Hepatocyte (in vitro differentiated cells): ENCODE data around the gene STXBP4.

Source experiments
- EZH2 ChIP-seq: fragments of 200-600 bp; sonication (generic); IDR thresholded peaks from 2 replicates; pipeline ENCODE4 v1.6.1; 2016; ENCODE audit warnings: antibody characterized with exemption, mild to moderate bottlenecking, borderline replicate concordance
- TF ChIP-seq, protein P1 (sequence below): fragments of 200-600 bp; sonication (generic); IDR thresholded peaks from 2 replicates; pipeline ENCODE4 v1.5.1; 2016; ENCODE audit warnings: antibody characterized with exemption, mild to moderate bottlenecking; ENCODE audit not compliant: poor library complexity

DNA sequence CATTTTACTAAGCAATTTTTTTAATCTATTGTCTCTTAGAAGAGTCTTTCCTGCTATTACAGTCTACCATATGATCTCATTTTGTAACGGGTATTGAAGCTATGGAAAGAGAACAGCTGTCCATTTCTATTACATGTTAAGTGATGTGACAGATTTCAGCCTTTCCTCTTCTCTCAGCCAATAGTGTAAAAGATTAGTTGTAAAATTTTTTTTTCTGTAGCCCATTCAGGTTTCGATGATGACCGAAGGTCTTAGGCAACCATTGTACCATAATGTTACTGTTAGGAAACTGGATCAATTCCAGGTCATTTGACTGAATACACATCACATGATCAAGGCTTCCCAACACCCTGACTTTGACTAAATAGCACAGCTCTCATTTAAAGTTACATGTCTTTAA, 148.6 kb downstream of the STXBP4 start:
- TF ChIP-seq, protein P1, sequence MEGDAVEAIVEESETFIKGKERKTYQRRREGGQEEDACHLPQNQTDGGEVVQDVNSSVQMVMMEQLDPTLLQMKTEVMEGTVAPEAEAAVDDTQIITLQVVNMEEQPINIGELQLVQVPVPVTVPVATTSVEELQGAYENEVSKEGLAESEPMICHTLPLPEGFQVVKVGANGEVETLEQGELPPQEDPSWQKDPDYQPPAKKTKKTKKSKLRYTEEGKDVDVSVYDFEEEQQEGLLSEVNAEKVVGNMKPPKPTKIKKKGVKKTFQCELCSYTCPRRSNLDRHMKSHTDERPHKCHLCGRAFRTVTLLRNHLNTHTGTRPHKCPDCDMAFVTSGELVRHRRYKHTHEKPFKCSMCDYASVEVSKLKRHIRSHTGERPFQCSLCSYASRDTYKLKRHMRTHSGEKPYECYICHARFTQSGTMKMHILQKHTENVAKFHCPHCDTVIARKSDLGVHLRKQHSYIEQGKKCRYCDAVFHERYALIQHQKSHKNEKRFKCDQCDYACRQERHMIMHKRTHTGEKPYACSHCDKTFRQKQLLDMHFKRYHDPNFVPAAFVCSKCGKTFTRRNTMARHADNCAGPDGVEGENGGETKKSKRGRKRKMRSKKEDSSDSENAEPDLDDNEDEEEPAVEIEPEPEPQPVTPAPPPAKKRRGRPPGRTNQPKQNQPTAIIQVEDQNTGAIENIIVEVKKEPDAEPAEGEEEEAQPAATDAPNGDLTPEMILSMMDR: no peak
- TF ChIP-seq EZH2: no peak
